BE2C (cell line): ENCODE results near the gene SEMA7A.
A peak's percentile ranks its signal among the peaks of the same experiment; 100 is the strongest.

ENCODE experiments used
- DNase-seq: peaks from one replicate; pipeline ENCODE4 v3.0.0-alpha.2; 2020
- H3K27me3 ChIP-seq: fragments of 250-450 bp; sonication (Bioruptor Pico); 2 replicates; pipeline ENCODE4 v1.5.1; 2020; ENCODE audit warnings: mild to moderate bottlenecking
- H3K36me3 ChIP-seq: fragments of 250-450 bp; sonication (Bioruptor Pico); 2 replicates; pipeline ENCODE4 v1.5.1; 2020; ENCODE audit warnings: mild to moderate bottlenecking
- H3K4me1 ChIP-seq: fragments of 250-450 bp; sonication (Bioruptor Pico); 2 replicates; pipeline ENCODE4 v1.5.1; 2020
- H3K4me3 ChIP-seq: 2 replicates; pipeline ENCODE4 v1.5.1; 2011; ENCODE audit warnings: low read depth, low read length
- H3K9me3 ChIP-seq: fragments of 250-450 bp; sonication (Bioruptor Pico); 2 replicates; pipeline ENCODE4 v1.5.1; 2020
- CTCF ChIP-seq: IDR thresholded peaks from 2 replicates; pipeline ENCODE4 v1.5.1; 2012; ENCODE audit warnings: mild to moderate bottlenecking, low read depth, low read length

SEMA7A gene

GRCh38 chr15:74382004-74382816 lies 51.5 kb downstream of the SEMA7A start:
- Histone ChIP-seq H3K9me3 (no peaks in the 10 kb centered on the region), H3K27me3 (no peaks in the 10 kb centered on the region), H3K4me3 (no peak overlapping the region), H3K4me1 (no peaks in the 10 kb centered on the region), H3K36me3 (no peaks in the 10 kb centered on the region)
- peak; percentile 97 for TF ChIP-seq CTCF
- DNase-seq = peak; percentile 93

- Histone ChIP-seq H3K9me3 (no peaks in the 10 kb centered on the region), H3K4me3 (no peak overlapping the region), H3K4me1 (no peaks in the 10 kb centered on the region), H3K27me3 (no peaks in the 10 kb centered on the region), H3K36me3 (no peaks in the 10 kb centered on the region)
- no peak for DNase-seq
- no peak for TF ChIP-seq CTCF
These were observed 52.3 kb downstream of the SEMA7A start for GRCh38 chr15:74381481-74381880.

GRCh38 chr15:74381190-74381453 lies 52.6 kb downstream of the SEMA7A start:
- no peak for DNase-seq
- H3K36me3 ChIP-seq = no peaks in the 10 kb centered on the region
- TF ChIP-seq CTCF = no peak
- no peaks in the 10 kb centered on the region for H3K27me3 ChIP-seq
- no peaks in the 10 kb centered on the region for H3K4me1 ChIP-seq
- no peak overlapping the region for H3K4me3 ChIP-seq
- no peaks in the 10 kb centered on the region for H3K9me3 ChIP-seq

GRCh38 chr15:74380361-74381189 lies 53.2 kb downstream of the SEMA7A start:
- Histone ChIP-seq H3K4me1 (no peaks in the 10 kb centered on the region), H3K4me3 (no peak overlapping the region), H3K9me3 (no peaks in the 10 kb centered on the region), H3K36me3 (no peaks in the 10 kb centered on the region), H3K27me3 (no peaks in the 10 kb centered on the region)
- no peak for TF ChIP-seq CTCF
- DNase-seq = no peak

GRCh38 chr15:74378848-74379247 lies 54.9 kb downstream of the SEMA7A start:
- Histone ChIP-seq H3K36me3 (no peaks in the 10 kb centered on the region), H3K27me3 (no peaks in the 10 kb centered on the region), H3K9me3 (no peaks in the 10 kb centered on the region), H3K4me3 (no peak overlapping the region), H3K4me1 (no peaks in the 10 kb centered on the region; the same call in 1 of the 2 replicates)
- DNase-seq = no peak
- no peak for TF ChIP-seq CTCF
